ENCODE measurements around the gene JMY. TPM values are rescaled to one million over a fixed set of nuclear protein-coding genes. Genes with fewer than 3 reads are reported as not detected.

Gene JMY
- 10 to 100 TPM in 8 of 12 donors, 1 to 10 TPM in 3, not detected in 1; 6.6 to 16.5 (median 12.5) TPM for polyA plus RNA-seq (ENCODE audit: insufficient read length in 12 of 12)
- long read RNA-seq, donor 1, partial matches to known transcripts, result 177 of 216 reads
- long read RNA-seq, donor 1, other reads (novel, unspliced or antisense), result 39 of 216 reads
- long read RNA-seq, donor 2, full-length matches to known transcripts, result 1 of 119 reads
- long read RNA-seq, donor 2, partial matches to known transcripts, result 118 of 119 reads
- long read RNA-seq, donor 2, other reads (novel, unspliced or antisense), result 0 of 119 reads
- long read RNA-seq, donor 3, partial matches to known transcripts, result 28 of 28 reads
- long read RNA-seq, donor 3, other reads (novel, unspliced or antisense), result 0 of 28 reads
- long read RNA-seq, donor 4, partial matches to known transcripts, result 30 of 30 reads
- long read RNA-seq, donor 4, other reads (novel, unspliced or antisense), result 0 of 30 reads
- long read RNA-seq, donor 5, partial matches to known transcripts, result 152 of 168 reads
- long read RNA-seq, donor 5, other reads (novel, unspliced or antisense), result 16 of 168 reads
- long read RNA-seq, donor 6, partial matches to known transcripts, result 47 of 47 reads
- long read RNA-seq, donor 6, other reads (novel, unspliced or antisense), result 0 of 47 reads
- long read RNA-seq, donor 7, result 0 reads
- long read RNA-seq, donor 8, partial matches to known transcripts, result 121 of 130 reads
- long read RNA-seq, donor 8, other reads (novel, unspliced or antisense), result 9 of 130 reads
- long read RNA-seq, donor 9, partial matches to known transcripts, result 0 of 18 reads
- long read RNA-seq, donor 9, other reads (novel, unspliced or antisense), result 18 of 18 reads
- long read RNA-seq, donor 10, partial matches to known transcripts, result 30 of 30 reads
- long read RNA-seq, donor 10, other reads (novel, unspliced or antisense), result 0 of 30 reads
- long read RNA-seq, donor 11, partial matches to known transcripts, result 92 of 97 reads
- long read RNA-seq, donor 11, other reads (novel, unspliced or antisense), result 5 of 97 reads

DNA sequence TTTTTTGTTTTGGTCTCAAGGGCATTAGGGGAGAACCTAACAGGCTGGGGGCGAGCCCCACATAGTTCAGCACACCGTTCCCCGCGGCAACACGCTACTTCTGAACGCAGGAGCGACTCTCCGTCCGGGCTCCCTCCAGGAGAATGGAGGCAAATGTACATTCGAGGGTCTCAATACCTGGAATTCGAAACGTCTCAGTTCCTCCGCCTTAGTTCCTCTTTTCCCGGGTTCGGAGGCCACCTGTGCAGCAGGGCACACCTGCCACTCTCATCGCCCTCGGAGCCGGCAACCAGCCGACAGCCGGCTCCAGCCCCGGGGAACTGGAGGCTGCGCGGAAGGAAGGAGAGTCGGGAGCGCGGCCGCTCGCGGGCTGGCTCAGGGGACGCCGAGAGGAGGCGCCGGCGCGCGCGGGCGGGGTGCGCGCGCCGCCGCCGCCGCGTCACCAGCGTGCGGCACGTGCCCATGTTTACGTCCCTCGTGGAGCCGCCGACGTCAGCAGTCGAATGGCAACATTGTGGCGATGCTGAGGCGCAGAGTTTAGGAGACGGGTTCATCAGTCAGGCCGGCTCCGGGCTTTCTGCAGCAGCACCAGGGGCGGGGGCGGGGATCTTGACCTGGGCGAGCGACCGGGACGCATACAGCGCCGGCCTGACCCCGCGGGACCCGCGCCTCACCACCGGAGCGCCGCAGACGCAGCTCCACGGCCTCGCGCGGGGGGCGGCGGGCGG, at the start of gene JMY:
TSS of gene JMY (plus strand) at position 498 of the 728 bp plus-strand sequence. CDS start 520 bp downstream, outside the sequence.
- peak; percentile 82 for DNase-seq

- no peak for DNase-seq
Observed at GRCh38 chr5:79186455-79186854, 49.5 kb upstream of the JMY start.

GRCh38 chr5:79189439-79190234, 46.3 kb upstream of the JMY start:
- DNase-seq, result no peak

DNA sequence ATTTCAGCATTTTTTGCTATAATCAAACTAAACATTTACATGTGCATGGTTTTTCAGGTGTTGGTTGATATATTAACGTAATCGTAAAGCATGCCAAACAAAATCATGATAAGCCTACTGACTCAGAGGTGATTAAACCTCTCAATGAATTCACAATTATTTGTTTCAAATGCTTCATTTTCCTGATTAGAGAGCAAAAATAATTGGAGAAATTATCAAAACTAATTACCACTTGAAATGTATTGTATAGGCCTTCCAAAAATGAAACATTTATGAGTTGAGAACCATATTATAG, 45.7 kb upstream of the JMY start:
- no peak for DNase-seq

- no peak for DNase-seq
Observed at GRCh38 chr5:79191457-79191856, 44.5 kb upstream of the JMY start.

DNA sequence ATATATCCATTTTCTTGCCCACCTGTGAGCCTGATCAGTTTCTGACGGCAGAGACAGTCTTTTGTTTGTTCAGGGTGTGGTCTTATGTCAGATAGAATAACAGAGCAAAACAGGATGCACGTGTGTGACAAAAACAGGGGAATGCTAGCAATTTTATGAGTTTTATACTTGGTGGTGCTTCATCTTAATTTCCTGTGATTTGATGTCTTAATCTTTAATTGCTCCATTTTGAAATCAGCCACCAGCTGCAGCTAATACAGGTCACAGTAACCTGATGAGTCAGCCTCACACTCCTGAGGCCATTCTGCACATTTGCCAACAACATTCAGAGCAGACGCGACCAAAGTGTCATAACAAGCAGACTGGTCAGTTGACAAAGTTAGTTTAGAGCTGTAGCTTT, 42.3 kb upstream of the JMY start:
- DNase-seq, result no peak

DNA sequence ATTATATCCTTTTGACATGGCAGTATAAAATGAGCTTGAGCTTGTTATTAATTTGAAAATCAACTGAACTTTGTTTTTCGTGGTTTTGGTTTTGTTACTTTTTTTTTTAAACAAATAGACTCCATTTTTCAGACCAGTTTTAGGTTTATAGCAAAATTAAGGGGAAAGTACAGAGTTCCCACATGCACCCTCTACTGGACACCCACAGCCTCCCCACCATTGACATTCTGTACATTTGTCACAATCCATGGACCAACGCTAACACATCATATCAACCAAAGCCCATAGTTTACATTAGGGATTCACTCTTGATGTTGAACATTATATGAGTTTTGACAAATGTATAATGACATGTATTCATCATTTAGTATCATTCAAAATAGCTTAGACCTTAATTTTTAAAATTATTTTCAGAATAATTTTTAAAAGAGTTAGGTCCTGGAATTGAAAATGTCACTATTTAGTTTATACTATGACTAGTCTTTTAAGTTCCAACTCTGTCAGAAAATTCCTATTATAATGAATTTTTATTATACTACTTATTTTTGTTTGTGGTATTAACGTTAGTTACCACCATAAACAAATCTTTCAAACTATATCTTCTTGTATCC, 35.3 kb upstream of the JMY start:
- no peak for DNase-seq

- DNase-seq, result no peak
Observed at GRCh38 chr5:79201206-79201605, 34.7 kb upstream of the JMY start.

DNA sequence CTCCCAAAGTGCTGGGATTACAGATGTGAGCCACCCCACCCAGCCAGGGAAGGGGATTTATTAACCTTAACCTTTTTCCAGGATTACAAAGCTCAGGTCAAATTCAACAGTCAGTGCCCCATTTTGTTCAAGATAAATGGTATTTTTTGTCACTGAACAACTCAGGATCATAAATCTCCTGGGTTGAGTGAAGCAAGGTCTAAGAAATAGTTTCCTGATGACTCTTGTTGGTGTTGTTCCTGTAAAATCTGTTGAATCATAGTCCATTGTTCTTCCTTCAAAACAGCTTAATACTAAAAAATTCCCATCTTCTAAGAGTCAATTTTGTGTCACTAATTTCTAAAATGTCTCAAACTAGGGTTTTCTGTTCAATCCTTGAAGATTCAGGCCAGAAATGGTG, 33.9 kb upstream of the JMY start:
- no peak for DNase-seq

- DNase-seq, result no peak
Observed at GRCh38 chr5:79205965-79206364, 30.0 kb upstream of the JMY start.

- DNase-seq, result no peak
Observed at GRCh38 chr5:79206541-79206940, 29.4 kb upstream of the JMY start.

- no peak for DNase-seq
Observed at GRCh38 chr5:79209505-79209904, 26.4 kb upstream of the JMY start.

- no peak for DNase-seq
Observed at GRCh38 chr5:79224286-79224984, 11.5 kb upstream of the JMY start.

- DNase-seq, result no peak
Observed at GRCh38 chr5:79225026-79225425, 10.9 kb upstream of the JMY start.

GRCh38 chr5:79225441-79225840, 10.5 kb upstream of the JMY start:
- DNase-seq, result no peak

GRCh38 chr5:79227484-79228025, 8.4 kb upstream of the JMY start:
- DNase-seq, result no peak

GRCh38 chr5:79229357-79230174, 6.4 kb upstream of the JMY start:
- DNase-seq, result no peak

DNA sequence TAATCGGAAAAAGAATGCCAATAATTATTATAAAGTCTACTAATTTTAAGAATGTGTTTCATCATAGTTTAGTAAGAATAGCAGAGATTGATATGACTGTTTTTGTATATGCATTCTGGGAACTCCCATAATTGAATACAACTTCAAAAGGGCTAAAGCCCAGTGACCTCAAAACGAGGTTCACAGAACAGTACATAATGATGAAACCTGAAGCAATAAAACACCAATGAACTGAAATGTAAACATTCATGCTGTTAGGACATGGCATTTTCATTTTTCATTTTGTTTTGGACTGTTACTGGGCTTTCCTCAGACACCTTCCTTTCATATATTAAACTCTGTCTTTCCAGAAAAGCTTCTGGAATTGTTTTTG, 684 bp upstream of the JMY start:
- peak; percentile 7 for DNase-seq

GRCh38 chr5:79236362-79236969, 535 bp downstream of the JMY start:
- no peak for DNase-seq
